ENCODE measurements around the gene FAM221A. TPM values are rescaled to one million over a fixed set of nuclear protein-coding genes. Genes with fewer than 3 reads are reported as not detected.

The FAM221A gene
- total and polyA plus RNA-seq, 2 of the 8 experiments (the other 6 are each of a cell fraction or from before 2014, with no cell fraction given) = 21.5 to 39.0 TPM

DNA sequence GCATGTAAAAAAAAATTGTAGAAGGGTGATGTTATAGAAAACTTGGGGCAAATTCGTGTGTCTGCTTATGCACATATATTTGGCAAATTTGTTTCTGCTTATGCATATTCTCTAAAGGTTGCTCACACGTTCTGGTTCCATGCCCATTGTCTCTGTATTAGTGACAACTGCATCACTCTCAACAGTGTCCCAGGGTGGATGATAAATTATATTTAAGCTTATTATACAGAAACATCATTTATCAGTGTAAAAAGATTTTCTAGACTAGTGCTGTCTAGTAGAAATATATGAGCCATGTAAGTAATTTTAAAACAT lies 34.1 kb downstream of the FAM221A start:
- POLR2A ChIA-PET (ENCODE audit: partially characterized antibody) = interaction anchor here (0.6 to 1.8 kb wide), 2 partner anchors 58 to 183 kb away, joined by 3 to 4 read pairs; no protein-coding TSS in a partner anchor
- Histone ChIP-seq H3K9me3 (ENCODE audit: insufficient read depth in 2 of 2, low read depth in 1 of 2, low read length in 1 of 2) (no peaks in the 10 kb centered on the region), H2BK15ac (ENCODE audit: low read length) (no peak overlapping the region), H3K9ac (replicated peaks in 1 of 4; ENCODE audit: extremely low read depth in 1 of 4, low read depth in 3 of 4, low read length in 3 of 4) (no peak overlapping the region), H2BK120ac (replicated peaks; ENCODE audit: low read depth, low read length) (no peak overlapping the region), H3K23ac (ENCODE audit: insufficient read length) (no peak overlapping the region), H3K4me3 (ENCODE audit: extremely low read depth in 1 of 4, insufficient read depth in 2 of 4, low read depth in 3 of 4, low read length in 4 of 4) (no peak overlapping the region), H3K4me1 (replicated peaks in 1 of 4; ENCODE audit: control insufficient read depth in 3 of 4, insufficient read depth in 4 of 4, low read length in 3 of 4) (no peaks in the 10 kb centered on the region), H3K79me1 (ENCODE audit: low read depth, low read length) (no peaks in the 10 kb centered on the region), H3K23me2 (ENCODE audit: low read depth, low read length) (no peaks in the 10 kb centered on the region), H3K4ac (replicated peaks; ENCODE audit: insufficient read length, low read depth, low read length) (no peak overlapping the region), H3K27me3 (replicated peaks in 1 of 4; ENCODE audit: control insufficient read depth in 3 of 4, extremely low read depth in 1 of 4, insufficient read depth in 3 of 4, low read length in 3 of 4) (no peaks in the 10 kb centered on the region), H4K8ac (ENCODE audit: extremely low read depth, insufficient read depth, low read length) (no peak overlapping the region), H3K18ac (ENCODE audit: extremely low read depth, low read length) (no peak overlapping the region), H2AFZ (ENCODE audit: low read length) (no peak overlapping the region), H2BK12ac (ENCODE audit: low read depth, low read length) (no peak overlapping the region), H4K5ac (ENCODE audit: insufficient read length, low read depth, low read length) (no peak overlapping the region), H3K56ac (replicated peaks; ENCODE audit: insufficient read length, low read depth, low read length) (no peak overlapping the region), H4K20me1 (replicated peaks in 1 of 2; ENCODE audit: control insufficient read depth in 1 of 2, insufficient read depth in 2 of 2, low read length in 2 of 2) (no peaks in the 10 kb centered on the region), H3K14ac (ENCODE audit: insufficient read length) (no peak overlapping the region), H4K91ac (replicated peaks; ENCODE audit: insufficient read length, low read length) (no peak overlapping the region), H3K36me3 (ENCODE audit: control insufficient read depth in 2 of 4, insufficient read depth in 4 of 4, low read length in 3 of 4) (no peaks in the 10 kb centered on the region), H3K4me2 (ENCODE audit: insufficient read depth in 1 of 2, low read depth in 2 of 2, low read length in 2 of 2) (no peak overlapping the region), H2BK20ac (ENCODE audit: low read length) (no peak overlapping the region), H2AK5ac (ENCODE audit: low read depth, low read length) (no peak overlapping the region), H3K79me2 (ENCODE audit: control insufficient read depth in 1 of 2, insufficient read depth in 2 of 2, low read length in 2 of 2) (no peaks in the 10 kb centered on the region), H3K27ac (ENCODE audit: low read depth, low read length) (no peak overlapping the region), H2BK5ac (ENCODE audit: low read depth, low read length) (no peak overlapping the region)
- FAIRE-seq (no peak), DNase-seq (ENCODE audit: low read depth in 1 of 2, low spot score in 2 of 2) (no peak)
- CTCF ChIA-PET (ENCODE audit: partially characterized antibody) = interaction anchor here (1.2 to 7.1 kb wide), 9 partner anchors 10 to 168 kb away, joined by 3 to 74 read pairs (median 7); no protein-coding TSS in a partner anchor
- WGBS, 2 experiments (ENCODE audit: extremely low coverage in 1 of 2, insufficient coverage in 1 of 2, insufficient read length in 1 of 2, insufficient replicate concordance in 2 of 2, low coverage in 1 of 2, low lambda C conversion rate in 2 of 2, missing lambda C conversion rate in 1 of 2) = 54% methylated on average over 2 of the region's 2 CpGs; no CpG with 5 or more reads in 1 of the 2 experiments
- no peak for TF ChIP-seq EZH2 (IDR thresholded peaks at IDR 0.05; ENCODE audit: low read depth, low read length, severe bottlenecking)
- TF ChIP-seq TBP (IDR thresholded peaks at IDR 0.05; ENCODE audit: low read depth, low read length) = no peak
- TF ChIP-seq KDM5A (IDR thresholded peaks at IDR 0.05; ENCODE audit: low read length) = no peak

Measured in H1 (cell line).